GOT3 (cell line): ENCODE data around the gene MXD4.

Experiments
- DNase-seq: peaks from one replicate; lab custom pipeline; 2025; ENCODE audit warnings: mixed read lengths; lab: John Stamatoyannopoulos, UW

MXD4 gene

DNA sequence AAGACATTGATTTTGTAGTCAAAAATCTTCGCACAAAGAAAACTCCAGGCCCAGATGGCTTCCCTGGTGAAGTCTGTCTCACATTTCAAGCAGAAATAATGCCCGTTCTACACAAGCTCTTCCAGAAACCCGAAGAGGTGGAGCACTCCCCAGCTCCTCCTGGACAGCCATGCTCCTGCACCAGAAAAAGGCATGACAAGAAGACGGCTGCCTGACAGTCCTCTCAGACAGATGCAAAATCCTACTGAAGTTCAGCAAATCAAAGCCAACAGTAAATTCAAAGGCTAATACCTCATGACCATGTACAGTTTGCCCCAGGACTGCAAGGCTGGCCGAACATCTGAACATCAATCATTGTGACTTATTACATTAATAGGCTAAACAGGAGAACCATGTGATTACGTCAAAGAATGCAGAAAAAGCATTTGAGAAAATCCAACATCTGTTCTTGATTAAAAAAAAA, 30.8 kb upstream of the MXD4 start:
- DNase-seq, result no peak

GRCh38 chr4:2291705-2292645, 30.1 kb upstream of the MXD4 start:
- DNase-seq, result no peak

DNA sequence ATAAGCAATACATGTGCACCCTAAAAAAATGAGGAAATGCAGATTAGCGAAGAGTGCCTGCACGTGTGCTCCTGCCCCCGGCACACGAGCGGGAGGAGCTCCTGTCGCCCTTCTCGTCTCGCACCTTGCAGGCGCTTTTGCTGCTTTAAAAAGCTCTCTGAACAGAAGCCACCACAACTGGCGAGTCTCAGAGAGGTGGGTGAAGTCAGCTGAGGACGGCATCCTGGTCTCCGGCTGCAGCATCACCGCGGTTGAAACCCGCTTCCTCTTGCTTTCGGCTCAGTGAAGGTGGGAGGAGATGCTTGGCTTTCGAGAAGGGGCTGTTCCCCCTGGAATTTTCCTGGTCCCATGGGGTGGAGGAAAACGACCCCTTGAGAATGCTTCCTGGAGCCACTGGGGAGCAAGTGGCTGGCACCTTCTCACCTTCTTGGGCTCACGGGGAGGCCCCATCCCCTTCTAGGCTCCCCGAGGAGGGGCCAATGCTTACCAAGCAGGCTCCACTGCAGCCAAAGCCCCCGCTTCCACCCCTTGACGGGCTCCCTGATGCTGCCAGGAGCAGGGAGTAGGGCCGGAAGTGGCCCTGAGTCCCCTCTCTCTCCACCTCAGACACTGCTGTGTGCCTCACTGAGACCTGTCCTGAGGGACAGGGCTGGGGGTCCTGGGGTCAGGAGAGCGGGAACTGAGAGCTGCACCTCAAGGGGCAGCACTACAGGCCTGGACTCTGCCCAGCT, 29.2 kb upstream of the MXD4 start:
- no peak for DNase-seq

GRCh38 chr4:2290488-2290887, 28.6 kb upstream of the MXD4 start:
- DNase-seq, result no peak

DNA sequence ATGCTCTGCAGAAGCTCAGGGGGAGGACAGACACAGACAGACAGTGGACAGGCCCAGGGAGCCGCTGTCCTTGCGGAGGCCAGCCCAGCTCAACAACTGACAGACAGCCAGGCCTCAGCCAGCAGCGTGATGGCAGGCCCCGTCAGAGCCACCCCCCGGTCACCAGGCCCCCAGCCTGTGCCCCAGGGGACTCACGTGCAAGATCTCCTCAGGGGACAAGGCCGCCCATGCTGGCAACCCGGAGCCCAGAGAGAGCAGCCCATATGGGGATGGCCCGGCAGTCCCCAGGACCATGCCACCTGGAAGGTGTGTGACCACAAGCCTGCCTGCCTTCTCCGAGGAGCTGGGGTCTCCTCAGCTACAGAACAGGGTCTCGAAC, 28.0 kb upstream of the MXD4 start:
- no peak for DNase-seq

DNA sequence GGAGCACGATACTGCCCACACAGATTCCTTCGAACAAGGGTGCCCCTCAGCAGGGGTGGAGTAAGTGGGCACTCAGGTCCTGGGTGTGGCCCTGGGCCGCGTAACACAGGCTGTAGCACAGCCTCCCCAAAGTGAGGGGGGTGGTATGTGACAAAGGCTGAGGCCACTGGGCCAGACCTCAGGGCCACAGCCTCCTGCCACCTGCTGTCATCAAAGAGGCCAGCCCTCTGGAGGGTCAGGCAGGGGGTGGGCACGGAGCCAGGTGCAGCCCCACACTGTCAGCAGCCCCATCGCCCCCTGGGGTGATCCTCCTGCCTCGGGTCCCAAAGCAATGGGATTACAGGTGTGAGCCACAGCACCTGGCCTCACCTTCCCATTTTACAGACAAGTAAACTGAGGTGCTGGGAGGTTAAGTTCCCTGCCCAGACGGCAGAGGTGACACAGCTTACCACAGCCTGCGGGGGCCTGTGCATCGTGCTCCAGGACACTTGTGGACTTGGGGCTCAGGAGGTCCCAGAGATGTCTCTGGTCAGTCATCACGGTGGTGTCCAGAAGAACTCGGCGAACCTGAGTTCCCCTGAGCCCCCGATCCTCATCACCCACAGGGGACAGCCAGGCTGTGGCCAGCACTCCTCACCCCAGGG, 27.5 kb upstream of the MXD4 start:
- DNase-seq, result no peak

- DNase-seq, result no peak
Measured at GRCh38 chr4:2288051-2288541, 26.2 kb upstream of the MXD4 start.

DNA sequence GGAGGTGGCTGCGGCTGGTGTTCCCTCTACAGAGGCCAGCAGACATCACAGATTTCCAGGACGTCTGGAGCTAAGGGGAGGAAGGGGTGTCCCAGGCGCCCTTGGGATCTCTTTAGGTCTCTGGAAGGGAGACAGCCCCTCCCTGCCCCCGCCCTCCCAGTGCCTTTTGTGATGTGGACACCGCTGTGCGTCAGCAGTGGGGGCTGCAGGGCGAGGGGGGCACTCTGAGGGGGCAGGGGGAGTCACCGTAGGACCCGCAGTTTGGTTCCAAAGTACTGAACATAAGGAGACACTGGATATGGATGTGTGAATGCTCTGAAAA, 25.6 kb upstream of the MXD4 start:
- no peak for DNase-seq

DNA sequence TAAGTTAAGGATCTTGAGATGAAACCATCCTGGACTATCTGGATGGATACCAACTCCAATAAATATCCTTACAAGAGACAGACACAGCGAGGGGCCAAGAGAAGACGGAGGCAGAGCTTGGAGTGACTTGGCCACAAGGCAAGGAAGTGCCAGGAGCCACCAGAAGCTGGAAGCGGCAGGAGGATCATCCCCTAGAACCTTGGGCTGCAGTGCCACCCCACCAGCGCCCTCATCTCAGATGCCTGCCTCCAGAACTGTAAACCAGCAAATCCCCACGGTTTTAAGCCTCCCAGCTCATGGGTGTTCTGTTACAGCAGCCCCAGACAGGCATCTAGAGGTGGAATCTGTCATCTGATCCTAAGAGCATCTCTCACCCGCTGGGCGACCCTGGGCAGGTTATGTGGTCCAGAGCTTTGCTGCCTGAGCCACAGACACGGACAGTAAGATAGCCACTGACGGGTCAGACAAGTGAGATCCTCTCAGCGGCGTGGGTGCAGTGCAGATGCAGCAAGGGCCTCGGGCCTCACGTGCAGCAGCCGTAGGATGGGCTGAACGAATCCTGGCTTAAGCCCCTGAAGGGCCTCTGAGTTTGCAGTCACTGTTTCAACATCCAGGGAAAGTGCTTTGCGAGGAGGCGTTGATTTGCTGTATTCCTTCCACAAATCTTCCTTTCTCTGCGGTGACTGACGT, 25.1 kb upstream of the MXD4 start:
- DNase-seq, result no peak

- no peak for DNase-seq
Measured at GRCh38 chr4:2285613-2286381, 23.9 kb upstream of the MXD4 start.

GRCh38 chr4:2284934-2285612, 23.2 kb upstream of the MXD4 start:
- no peak for DNase-seq

GRCh38 chr4:2284161-2284933, 22.4 kb upstream of the MXD4 start:
- DNase-seq, result no peak

GRCh38 chr4:2283199-2283711, 21.3 kb upstream of the MXD4 start:
- no peak for DNase-seq

DNA sequence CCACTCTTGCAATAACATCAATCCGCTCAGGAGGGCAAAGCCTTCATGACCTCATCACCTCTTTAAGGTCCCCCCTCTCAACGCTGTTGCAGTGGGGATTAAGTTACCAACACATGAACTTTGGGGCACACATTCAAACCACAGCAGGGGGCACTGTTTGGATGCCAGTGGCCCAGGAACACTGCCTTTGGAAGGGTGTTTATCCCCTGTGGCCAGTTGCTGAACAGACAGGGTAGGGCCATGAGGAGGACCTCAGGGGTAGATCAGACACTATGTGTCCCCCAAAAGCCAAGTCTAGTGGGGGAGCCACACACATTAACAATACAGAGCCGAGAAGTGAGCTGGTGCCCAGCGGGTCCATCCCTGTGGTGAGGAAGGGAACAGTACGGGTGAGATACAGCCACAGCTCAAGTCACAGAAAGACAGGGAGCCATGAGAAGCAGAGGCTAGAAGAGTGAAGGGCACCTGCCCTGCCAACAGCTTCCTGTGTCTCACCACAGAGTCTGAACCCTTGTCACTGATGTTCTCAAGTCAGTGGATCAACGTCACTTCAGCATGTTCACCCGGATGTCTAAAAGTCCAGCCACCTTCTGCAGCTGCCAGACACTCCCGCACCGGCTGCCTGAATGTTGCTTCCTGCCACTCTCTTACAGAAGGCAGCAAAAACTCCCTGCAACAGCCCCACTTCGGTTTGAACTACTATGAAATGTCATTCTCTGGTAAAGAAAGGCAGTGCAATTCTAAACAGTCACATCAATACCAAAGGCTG, 19.9 kb upstream of the MXD4 start:
- no peak for DNase-seq

- DNase-seq, result no peak
Measured at GRCh38 chr4:2280531-2281300, 18.8 kb upstream of the MXD4 start.

- DNase-seq, result no peak
Measured at GRCh38 chr4:2277956-2278355, 16.0 kb upstream of the MXD4 start.

DNA sequence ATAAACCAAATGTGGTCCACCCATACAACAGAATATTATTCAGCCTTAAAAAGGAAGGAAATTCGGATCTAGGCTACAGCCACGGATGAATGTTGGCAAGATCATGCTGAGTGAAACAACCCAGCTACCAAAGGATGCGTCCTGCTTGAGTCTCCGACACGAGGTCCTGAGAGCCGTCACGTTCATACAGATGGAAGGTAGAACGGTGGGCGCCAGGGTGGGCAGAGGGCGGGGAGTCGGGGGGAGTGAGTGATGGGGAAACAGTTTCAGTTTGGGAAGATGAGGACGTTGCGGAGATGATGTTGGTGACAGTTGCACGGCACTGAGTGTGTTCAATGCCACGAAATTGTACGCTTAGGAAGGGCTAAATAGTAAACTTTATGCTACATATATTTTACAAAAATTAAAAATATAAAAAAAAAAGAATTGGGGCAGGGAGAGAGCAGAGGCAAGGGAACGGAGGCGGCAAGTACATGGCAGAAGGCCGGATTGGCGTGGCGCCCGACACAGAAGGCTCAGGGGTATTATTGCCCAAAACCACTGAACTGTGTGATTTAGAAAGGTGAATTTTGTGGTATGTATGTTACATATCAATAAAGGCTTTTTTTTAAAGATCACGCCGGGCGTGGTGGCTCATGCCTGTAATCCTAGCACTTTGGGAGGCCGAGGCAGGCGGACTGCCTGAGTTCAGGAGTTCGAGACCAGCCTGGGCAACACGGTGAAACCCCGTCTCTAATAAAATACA, 14.8 kb upstream of the MXD4 start:
- DNase-seq, result no peak
